Adrenal gland (tissue), 5 donors: ENCODE results near the gene MOSPD3.

Source experiments
- CTCF ChIP-seq, 6 experiments: fragments of 450-650 bp in 4 of 6; fragments of 200-600 bp in 2 of 6; sonication (generic) in 1 of 6; IDR thresholded peaks; 1 replicate in 5 of 6; 2 replicates in 1 of 6; pipeline versions ENCODE4 v1.5.1 to v1.8.0; 2016 to 2021; ENCODE audit warnings: antibody characterized with exemption in 6 of 6, mild to moderate bottlenecking in 2 of 6, moderate library complexity in 1 of 6
- POLR2A ChIP-seq, 2 donors: fragments of 450-650 bp; IDR thresholded peaks; one replicate each; pipeline ENCODE4 v1.6.1; 2017; ENCODE audit warnings: antibody characterized with exemption in 2 of 2, mild to moderate bottlenecking in 2 of 2, moderate library complexity in 1 of 2
- donor health status: DM: no; HTN: no; CAD: no.

GRCh38 chr7:100598425-100598824 is 13.9 kb upstream of the MOSPD3 start:
- no peak for TF ChIP-seq CTCF (IDR thresholded peaks at IDR 0.05)
- no peak for TF ChIP-seq POLR2A (IDR thresholded peaks at IDR 0.05)
